HUDEP-2 (cell line): Measurements from ENCODE around the gene MTHFD2L.
"Not testable (repeated sequence)": the region's sequence is repeated elsewhere in the genome, so short reads cannot be mapped to it uniquely, and the experiment has no call there.

Experiments
- DNase-seq, 76 experiments: peaks; one replicate each; lab custom pipeline; 2025; ENCODE audit not compliant: unreplicated experiment in 76 of 76; lab: John Stamatoyannopoulos, UW

The MTHFD2L gene

DNA sequence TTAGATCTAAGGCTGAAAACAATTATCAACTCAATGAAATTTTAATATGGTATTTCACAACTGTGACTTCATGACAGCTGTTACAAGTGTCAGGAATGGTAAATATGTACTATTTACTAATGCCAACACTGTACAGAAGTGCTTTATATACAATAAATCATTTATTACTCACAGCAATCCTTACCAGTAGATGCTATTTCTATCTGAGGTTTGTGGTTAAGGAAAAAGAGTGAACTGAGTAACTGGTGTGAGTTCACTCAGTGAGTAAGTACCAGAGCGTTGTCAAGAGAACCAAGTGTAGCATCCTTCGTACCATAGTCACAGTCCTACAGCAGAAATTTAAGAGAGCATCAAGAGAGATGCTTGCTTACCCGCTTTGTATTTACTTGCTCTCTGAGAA is 23.3 kb downstream of the MTHFD2L start:
- DNase-seq: no peak

DNA sequence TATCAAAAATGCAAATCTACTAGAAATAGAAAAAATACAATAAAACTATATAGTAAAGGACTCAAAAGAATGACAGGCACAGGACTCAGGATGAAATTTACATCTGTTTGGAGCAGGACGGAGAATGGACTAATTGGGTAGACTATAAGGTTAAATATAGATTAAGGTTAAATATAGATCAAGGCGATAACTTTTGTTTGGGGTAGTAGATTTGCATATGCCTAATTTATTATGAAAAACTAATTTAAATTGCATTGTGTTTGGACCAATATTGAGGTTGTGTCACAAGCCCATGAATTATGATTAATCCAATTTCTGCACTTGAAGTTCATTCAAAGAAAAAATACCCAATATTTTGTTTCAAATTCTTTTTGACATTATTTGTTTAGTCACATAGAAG is 31.0 kb downstream of the MTHFD2L start:
- DNase-seq: no peak

DNA sequence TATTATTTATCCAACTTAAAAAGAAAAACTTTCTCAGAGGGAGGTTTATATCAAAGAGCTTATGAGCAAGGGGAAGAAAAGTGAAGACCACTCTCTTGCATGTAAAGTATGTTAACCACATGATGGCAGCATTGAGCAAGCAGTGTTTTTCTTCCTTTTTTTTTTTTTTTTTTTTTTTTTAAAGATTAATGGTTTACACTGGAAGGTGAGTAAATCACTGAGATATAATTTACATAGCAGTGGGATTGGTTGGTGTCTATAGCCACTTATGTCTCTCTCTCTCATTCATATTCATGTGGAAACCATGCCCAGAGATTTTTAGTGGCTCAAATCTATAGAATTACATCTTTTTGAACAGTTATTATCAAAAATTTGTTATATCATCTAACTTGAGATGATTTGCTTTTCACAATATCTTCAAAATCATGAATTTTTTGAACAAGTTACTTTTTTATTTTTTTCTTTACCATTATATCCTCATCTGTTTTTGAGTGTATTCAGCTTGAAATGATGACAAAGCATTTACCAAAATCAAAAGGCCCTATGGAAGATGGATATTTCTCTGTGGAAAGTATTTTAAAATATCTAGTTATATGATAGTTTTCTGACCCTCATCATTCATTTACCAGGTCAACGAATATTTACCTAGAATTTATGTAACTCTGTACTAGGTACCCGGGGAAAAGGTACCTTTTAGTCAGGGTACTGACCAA is 31.6 kb downstream of the MTHFD2L start:
- DNase-seq: peak in 23 of 76 experiments; percentile 2 to 43 (median 11)

GRCh38 chr4:74190332-74190731 is 32.4 kb downstream of the MTHFD2L start:
- DNase-seq: no peak

DNA sequence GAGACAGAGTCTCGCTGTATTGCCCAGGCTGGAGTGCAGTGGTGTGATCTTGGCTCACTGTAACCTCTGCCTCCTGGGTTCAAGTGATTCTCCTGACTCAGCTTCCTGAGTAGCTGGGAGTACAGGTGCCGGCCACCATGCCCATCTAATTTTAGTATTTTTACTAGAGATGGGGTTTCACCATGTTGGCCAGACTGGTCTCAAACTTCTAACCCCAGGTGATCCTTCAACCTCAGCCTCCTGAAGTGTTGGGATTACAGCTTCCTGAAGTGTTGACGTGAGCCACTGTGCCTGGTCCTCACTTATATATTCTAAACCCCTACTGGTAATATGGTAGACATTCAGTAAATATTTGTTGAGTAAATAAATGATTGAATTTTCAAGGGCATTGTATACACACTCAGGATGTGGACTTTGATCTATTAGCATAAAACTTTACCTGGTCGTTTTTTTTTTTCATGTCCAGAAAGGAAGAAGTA is 33.0 kb downstream of the MTHFD2L start:
- no peak for DNase-seq

DNA sequence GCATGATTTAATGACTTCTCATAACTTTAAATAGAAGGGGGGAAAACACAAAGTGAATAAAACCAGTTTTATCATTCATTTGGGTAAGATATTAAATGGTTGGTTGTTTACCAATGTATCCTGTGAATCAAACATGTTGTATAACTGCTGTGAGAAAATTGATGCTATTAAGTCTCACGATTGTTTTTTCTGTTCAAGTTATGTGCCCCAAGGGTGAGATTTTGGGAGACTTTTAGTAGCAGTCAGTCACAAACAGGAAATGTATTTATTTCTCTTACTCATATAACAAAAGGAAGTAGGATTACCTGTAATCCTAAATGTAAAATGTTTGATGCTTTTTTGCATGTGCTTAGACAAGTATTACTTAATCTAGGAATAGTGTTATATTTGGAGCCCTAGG is 39.2 kb downstream of the MTHFD2L start:
- DNase-seq: no peak

DNA sequence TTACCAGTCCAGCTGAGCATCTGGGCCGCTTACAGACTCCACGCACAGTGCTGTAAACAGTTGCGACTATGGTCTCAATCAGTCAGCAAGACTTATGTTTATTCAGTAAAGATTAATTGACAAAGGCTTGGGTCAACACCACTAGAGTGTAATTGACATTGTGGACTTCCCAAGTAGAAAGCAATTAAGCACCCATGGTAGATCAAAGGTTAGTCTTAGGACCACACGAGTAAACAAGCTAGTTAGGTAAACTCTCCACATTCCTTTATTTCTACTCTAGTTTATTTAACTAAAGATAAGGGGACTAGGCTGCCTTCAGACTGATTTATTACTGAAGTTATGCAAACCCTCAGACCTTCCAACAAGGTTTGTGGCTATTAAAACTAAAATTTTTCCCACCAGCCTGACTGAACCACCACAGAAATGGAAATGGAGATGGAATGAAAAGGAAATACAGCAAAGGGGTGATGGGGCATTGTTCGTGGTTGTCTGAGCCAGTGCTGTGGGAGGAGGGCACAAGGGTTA is 44.2 kb downstream of the MTHFD2L start:
- DNase-seq: no peak

GRCh38 chr4:74203467-74203866 is 45.5 kb downstream of the MTHFD2L start:
- no peak for DNase-seq

DNA sequence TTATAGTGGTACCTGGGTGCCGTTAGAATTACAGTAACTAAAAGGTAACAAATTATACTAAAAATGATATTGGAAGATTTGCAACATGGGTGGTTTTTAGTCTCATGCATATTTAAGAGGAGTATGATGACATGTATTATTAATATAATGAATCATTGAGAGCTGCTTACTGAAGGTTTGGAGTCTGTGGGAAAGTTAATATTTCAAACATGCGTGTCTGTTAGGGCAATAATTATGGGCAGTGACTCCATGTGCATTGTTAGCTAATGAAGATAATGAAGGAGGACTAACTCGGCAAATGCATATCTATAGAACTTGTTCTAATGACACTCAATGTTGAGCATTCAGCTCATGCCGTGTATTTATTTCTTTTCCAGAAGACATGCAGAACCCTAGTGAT is 47.1 kb downstream of the MTHFD2L start:
- DNase-seq: no peak

GRCh38 chr4:74205559-74205958 is 47.6 kb downstream of the MTHFD2L start:
- no peak for DNase-seq

DNA sequence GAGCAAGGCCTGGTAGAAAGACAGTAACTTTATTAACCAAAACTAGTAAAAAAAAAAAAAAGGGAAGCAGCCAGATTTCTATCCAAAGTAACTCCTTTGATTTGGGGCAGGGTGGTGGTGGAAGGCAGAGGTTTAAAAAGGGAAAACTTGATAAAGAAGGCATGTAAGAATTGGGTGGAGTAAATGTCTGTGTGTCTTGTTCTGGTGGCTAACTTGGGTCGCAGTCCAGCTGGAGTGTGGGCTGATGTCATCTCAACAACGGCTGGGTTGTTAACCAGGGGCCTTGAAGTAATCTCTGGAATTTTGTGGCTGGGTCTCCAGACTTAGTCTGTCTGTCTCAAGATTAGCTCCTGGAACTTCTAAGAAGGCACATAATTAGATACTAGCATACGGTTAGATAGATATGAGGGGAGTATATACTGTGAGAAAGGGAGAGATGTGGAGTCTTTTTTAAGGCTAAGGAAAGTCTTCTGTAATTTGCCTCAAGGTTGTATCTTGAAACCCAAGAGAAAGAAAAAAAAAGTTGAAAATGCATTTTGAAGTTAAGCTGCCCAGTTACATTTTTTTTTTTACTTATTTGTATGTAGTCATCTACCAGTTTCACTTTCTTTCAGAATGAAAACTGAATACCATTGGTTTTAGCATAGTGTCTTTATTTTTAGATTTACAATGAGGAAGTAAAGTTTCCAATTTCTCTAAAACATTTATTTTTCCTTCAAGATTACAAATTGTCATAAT is 48.3 kb downstream of the MTHFD2L start:
- DNase-seq: peak in 5 of 76 experiments; percentile 2 to 27 (median 4)

DNA sequence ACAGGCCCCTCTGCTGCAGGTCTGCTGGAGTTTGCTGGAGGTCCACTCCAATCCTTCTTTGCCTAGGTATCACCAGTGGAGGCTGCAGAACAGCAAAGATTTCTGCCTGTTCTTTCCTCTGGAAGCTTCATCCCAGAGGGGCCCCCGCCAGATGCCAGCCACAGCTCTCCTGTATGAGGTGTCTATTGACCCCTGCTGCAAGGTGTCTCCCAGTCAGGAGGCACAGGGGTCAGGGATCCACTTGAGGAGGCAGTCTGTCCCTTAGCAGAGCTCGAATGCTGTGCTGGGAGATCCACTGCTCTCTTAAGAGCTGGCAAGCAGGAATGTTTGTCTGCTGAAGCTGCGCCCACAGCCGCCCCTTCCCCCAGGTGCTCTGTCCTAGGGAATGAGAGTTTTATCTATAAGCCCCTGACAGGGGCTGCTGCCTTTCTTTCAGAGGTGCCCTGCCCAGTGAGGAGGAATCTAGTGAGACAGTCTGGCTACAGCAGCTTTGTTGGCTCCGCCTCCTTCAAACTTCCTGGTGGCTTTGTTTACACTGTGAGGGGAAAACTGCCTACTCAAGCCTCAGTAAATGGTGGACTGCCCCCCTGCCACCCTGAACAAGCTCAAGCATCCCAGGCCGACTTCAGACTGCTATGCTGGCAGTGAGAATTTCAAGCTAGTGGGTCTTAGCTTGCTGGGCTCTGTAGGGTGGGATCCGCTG is 56.7 kb downstream of the MTHFD2L start:
- not testable (repeated sequence) for DNase-seq

- DNase-seq: not testable (repeated sequence)
These were observed 57.3 kb downstream of the MTHFD2L start for GRCh38 chr4:74215236-74215635.

- DNase-seq: no peak
These were observed 59.4 kb downstream of the MTHFD2L start for GRCh38 chr4:74217365-74217764.

DNA sequence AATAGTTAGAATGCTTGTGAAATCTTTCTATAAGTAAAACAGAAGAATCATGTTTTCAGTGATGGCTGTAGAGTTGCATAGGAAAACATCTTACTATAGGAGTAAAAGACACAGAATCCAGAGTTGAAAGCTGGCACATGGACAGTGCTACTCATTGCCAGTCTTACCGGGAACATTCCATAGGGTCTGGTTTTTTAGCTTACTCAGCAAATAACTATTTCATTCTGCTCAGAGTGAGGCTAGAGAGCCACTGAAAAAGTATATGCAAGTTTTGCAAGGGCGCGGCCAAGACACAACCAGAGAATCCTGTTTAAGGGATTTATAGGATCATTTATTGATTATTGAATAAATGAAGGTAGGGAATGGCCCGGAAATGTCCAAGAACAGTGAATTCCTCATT is 60.3 kb downstream of the MTHFD2L start:
- no peak for DNase-seq

DNA sequence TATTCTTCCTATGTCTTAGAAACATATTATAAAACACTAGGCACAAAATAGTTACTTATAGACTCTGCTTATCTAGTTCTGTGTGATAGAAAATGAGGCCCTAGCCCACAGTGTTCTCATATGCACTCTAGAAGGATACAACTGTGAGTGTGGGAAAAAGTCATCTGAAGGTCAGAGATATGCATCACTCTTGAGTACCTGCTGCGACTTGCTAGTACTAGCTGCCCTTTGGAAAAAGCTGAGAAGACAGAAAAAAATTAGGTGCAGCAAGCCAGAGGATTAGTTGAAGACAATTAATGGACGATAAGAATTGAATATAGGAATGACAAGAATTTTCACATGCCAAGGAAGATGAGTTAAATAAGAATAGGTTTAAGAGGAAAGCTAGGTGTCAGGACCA is 61.3 kb downstream of the MTHFD2L start:
- DNase-seq: peak in 1 of 76 experiments; percentile 0

DNA sequence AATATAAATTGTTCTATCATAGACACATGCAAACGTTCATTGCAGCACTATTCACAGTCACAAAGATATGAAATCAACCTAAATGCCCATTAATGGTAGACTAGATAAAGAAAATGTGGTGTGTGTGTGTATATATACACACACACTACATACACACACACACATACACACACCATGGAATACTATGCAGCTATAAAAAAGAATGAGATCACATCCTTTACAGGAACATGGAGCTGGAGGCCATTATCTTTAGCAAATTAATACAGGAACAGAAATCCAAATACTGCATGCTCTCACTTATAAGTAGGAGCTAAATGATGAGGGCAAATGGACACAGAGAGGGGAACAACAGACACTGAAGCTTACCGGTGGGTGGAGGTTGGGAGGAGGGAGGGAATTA is 65.2 kb downstream of the MTHFD2L start:
- no peak for DNase-seq

- no peak for DNase-seq
These were observed 65.9 kb downstream of the MTHFD2L start for GRCh38 chr4:74223801-74224200.

DNA sequence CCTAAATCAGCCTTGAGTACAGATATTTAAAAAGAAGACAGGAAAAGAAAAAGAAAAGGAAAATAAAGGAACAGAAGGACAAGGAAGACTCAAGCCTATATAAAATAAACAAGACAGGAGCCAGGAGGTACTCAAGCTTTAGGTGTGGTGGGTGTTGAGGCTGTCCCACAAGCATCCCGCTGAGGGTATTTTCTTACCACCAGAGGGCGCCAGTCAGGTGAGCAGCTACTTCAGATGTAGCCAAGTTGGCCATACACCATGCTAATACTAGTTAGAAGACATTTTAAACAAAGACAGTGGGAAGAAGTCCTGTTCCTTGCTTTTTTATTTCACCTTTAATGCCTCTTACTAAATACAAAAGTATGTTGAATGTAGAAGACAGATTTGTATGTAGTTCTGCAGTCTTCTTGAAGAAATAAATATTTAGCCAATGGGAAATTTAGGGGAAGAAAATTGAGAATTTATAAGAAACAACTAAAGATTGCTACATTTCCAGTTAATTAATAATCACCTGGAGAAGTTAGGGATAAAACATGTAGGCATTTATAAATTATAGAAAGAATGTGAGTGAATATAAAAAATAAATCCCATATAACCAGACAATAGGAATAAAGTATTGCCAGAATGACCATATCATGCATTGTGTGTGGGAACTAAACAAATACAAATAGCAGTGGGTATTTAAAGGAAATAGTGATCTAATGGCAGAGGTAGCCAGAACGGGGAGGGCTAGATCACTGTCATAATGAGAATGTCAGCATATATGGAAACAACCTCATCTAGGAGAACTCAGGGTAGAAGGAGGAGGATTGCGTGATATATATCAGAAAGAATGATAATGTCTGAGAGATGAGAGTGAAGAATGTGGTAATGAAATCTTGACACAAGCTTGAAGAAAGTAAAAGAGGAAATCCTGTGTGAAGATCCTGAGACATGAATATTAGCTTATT is 71.0 kb downstream of the MTHFD2L start:
- peak in 68 of 76 experiments; percentile 1 to 85 (median 46) for DNase-seq

DNA sequence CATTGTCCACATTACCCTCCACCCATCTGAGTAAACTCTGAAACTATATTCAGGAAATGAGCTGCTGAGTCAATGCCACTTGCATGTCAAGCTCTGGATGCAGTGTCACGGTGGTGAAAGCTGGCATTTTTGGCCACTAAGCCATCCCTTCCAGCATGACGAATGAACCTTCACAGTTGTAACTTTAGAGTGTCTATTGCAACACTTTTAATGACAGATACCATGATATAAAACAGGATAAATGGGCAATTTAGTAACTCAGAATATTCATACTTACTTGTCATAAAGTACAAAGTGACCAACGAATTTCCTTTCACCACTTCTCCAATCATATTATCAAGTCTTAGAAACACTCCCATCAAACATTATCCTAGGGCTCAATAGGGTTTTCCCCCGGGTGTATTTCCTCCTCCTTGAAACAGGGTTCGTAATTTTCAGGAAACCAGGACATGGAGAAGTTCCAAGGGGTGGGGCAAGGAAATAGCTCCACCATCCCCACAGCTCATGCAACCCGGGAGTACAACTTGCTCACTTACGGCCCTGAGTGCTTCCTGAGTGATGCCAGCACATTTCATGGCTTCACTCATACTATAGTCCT is 73.1 kb downstream of the MTHFD2L start:
- no peak for DNase-seq
